Activated gamma-delta T cell treated with anti-CD3 and anti-CD28 coated beads, Interleukin-2, amount 50 U/mL, for 16 hours (primary cell): ENCODE results near the gene ZNF107.
"Not testable (repeated sequence)": the region's sequence is repeated elsewhere in the genome, so short reads cannot be mapped to it uniquely, and the experiment has no call there.

Experiments used
- DNase-seq: peaks from one replicate; pipeline ENCODE4 v3.0.0-alpha.2; 2020; ENCODE audit warnings: low read depth

The ZNF107 gene

DNA sequence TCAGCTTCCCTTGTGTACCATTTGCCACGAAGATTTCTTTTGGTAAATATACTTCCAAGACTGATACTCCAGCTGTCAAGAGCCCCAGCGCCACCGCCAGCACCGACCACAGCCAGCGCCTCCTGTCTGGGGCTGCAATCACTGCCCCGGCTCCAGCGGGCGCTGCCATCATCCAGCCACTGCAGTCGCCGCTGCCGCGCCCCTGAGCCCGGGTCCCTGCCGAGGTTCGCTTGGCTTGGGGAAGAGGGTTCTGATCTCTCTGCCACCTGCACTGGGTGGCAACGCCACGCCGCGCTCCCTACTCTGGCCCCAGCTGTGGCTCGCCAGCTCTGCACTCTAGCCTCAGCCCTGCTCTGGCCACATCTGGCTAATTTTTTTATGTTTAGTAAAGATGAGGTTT is 70.6 kb downstream of the ZNF107 start:
- DNase-seq = no peak

DNA sequence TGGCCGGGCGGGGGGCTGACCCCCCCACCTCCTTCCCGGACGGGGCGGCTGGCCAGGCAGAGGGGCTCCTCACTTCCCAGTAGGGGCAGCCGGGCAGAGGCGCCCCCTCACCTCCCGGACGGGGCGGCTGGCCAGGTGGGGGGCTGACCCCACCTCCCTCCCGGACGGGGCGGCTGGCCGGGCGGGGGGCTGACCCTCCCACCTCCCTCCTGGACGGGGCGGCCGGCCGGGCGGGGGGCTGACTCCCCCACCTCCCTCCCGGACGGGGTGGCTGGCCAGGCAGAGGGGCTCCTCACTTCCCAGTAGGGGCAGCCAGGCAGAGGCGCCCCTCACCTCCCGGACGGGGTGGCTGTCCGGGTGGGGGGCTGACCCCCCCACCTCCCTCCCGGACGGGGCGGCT is 72.5 kb downstream of the ZNF107 start:
- not testable (repeated sequence) for DNase-seq

DNA sequence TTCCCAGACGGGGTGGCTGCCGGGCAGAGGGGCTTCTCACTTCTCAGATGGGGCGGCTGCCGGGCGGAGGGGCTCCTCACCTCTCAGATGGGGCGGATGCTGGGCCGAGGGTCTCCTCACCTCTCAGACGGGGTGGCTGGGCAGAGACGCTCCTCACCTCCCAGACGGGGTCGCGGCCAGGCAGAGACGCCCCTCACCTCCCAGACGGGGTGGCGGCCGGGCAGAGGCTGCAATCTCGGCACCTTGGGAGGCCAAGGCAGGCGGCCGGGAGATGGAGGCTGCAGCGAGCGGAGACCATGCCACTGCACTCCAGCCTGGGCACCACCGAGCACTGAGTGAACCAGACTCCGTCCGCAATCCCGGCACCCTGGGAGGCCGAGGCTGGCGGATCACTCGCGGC is 73.0 kb downstream of the ZNF107 start:
- not testable (repeated sequence) for DNase-seq

DNA sequence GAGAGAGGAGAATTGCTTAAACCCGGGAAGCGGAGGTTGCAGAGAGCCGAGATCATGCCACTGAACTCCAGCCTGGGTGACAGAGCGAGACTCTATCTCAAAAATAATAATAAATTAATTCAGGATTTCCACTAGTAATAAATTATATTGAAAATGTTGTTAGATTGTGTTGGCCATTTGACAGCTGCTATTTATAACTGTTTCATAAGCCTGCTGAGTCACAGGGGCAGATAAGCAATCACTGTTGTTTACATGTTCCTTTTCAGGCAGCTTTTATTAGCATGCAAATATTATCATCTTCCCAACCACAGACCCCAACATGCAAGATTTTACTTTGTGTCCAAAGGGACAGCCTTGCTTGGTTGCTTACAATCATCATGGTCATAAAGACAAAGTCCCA is 78.7 kb downstream of the ZNF107 start:
- no peak for DNase-seq

DNA sequence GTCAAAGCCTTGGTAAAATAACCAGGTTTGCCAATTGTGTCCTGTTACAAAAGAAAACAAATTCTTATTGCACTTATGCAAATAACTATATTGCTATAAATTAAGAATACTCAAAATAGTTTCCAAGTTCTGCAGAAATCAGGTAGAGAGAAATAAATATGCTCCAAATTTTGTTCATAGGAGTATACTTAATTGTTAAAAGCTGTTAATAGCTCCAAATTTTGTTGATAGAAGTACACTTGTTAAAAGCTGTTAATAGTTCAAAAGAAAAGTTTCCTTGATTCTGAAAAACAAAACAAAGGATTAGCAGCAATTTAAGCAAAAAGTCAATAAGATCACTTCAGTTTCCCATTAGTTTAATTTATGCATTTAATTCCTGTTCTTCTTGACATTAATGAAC is 81.9 kb downstream of the ZNF107 start:
- DNase-seq = no peak

DNA sequence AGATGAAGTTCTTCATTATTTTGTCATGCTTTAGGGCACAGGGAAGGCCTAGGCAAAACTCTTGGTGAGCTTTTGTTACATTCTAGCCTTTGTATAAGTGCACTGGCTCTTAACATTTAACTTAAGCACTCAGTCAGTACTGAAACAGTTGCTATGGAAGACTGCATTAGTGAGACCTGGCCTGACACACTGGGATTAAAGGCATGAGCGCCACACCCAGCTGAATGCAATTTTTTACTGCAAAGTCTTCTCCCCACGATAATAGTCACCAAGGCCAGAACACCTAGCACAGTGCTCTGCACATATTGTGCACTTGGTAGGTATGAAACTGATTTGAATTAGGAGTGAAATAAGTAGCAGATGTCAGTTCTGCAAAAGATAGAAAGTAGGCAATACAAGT is 87.1 kb downstream of the ZNF107 start:
- DNase-seq = no peak

GRCh38 chr7:64755865-64756264 is 89.9 kb downstream of the ZNF107 start:
- no peak for DNase-seq

- no peak for DNase-seq
Observed at GRCh38 chr7:64758151-64758550, 92.2 kb downstream of the ZNF107 start.
